GM19438 (cell line): Measurements from ENCODE around the gene GPR132.

Experiments used
- ATAC-seq: cut with Tn5 transposase; IDR thresholded peaks from one replicate; pipeline ENCODE4 v1.9.1; 2021; ENCODE audit warnings: low read depth; ENCODE audit not compliant: unreplicated experiment

GPR132 gene

GRCh38 chr14:105006831-105007592 lies 58.2 kb downstream of the GPR132 start:
- ATAC-seq = no peak

- ATAC-seq = no peak
These were observed 59.0 kb downstream of the GPR132 start for GRCh38 chr14:105005929-105006830.

- no peak for ATAC-seq
These were observed 59.8 kb downstream of the GPR132 start for GRCh38 chr14:105005329-105005928.
